Astrocyte (in vitro differentiated cells and primary cell): Measurements from ENCODE around the gene PPP2R3C. TPM values are rescaled to one million over a fixed set of nuclear protein-coding genes. Genes with fewer than 3 reads are reported as not detected.

ENCODE experiments used
- DNase-seq: peaks from one replicate; pipeline ENCODE4 v3.0.0-alpha.2; 2010; ENCODE audit warnings: low read depth
- FAIRE-seq: peaks from 2 replicates; lab custom pipeline; 2011; peaks lifted over from hg19 to GRCh38; lab: Jason Lieb, UNC
- H2AFZ ChIP-seq: 2 replicates; pipeline ENCODE4 v1.6.0; 2012; ENCODE audit warnings: low read depth, low read length, inconsistent platforms
- H3K27ac ChIP-seq: 2 replicates; pipeline ENCODE4 v1.5.1; 2011; ENCODE audit warnings: low read depth, low read length, inconsistent platforms
- H3K27me3 ChIP-seq: 2 replicates; pipeline ENCODE4 v1.6.0; 2011; ENCODE audit warnings: low read length, inconsistent platforms; ENCODE audit not compliant: insufficient read depth
- H3K36me3 ChIP-seq: 2 replicates; pipeline ENCODE4 v1.5.1; 2011; ENCODE audit warnings: low read length, inconsistent platforms; ENCODE audit not compliant: insufficient read depth
- H3K4me1 ChIP-seq: 2 replicates; pipeline ENCODE4 v1.5.1; 2011; ENCODE audit warnings: low read length, inconsistent platforms; ENCODE audit not compliant: insufficient read depth
- H3K4me2 ChIP-seq: 2 replicates; pipeline ENCODE4 v1.6.0; 2012; ENCODE audit warnings: low read length, inconsistent platforms
- H3K4me3 ChIP-seq: 2 replicates; pipeline ENCODE4 v1.5.1; 2011; ENCODE audit warnings: low read depth, mild to moderate bottlenecking, low read length, inconsistent platforms; ENCODE audit not compliant: insufficient read depth
- H3K79me2 ChIP-seq: 2 replicates; pipeline ENCODE4 v1.6.0; 2012; ENCODE audit warnings: mild to moderate bottlenecking, low read length, inconsistent platforms; ENCODE audit not compliant: insufficient read depth
- H3K9ac ChIP-seq: 2 replicates; pipeline ENCODE4 v1.6.0; 2012; ENCODE audit warnings: mild to moderate bottlenecking, low read length, inconsistent platforms
- H3K9me3 ChIP-seq: 2 replicates; pipeline ENCODE4 v1.5.1; 2012; ENCODE audit warnings: low read depth, mild to moderate bottlenecking, low read length, inconsistent platforms; ENCODE audit not compliant: insufficient read depth
- H4K20me1 ChIP-seq: 2 replicates; pipeline ENCODE4 v1.6.0; 2012; ENCODE audit warnings: low read length, inconsistent platforms; ENCODE audit not compliant: insufficient read depth
- H3K27ac Mint-ChIP-seq: one replicate; pipeline ENCODE4 v1.8.0; 2021; ENCODE audit warnings: mild to moderate bottlenecking, mixed read lengths; ENCODE audit not compliant: unreplicated experiment
- H3K27me3 Mint-ChIP-seq: one replicate; pipeline ENCODE4 v1.8.0; 2021; ENCODE audit warnings: low read depth, mixed read lengths; ENCODE audit not compliant: unreplicated experiment
- H3K36me3 Mint-ChIP-seq: one replicate; pipeline ENCODE4 v1.8.0; 2021; ENCODE audit warnings: low read depth, mixed read lengths; ENCODE audit not compliant: unreplicated experiment
- H3K4me1 Mint-ChIP-seq: one replicate; pipeline ENCODE4 v1.8.0; 2021; ENCODE audit warnings: low read depth, mixed read lengths; ENCODE audit not compliant: unreplicated experiment
- H3K4me3 Mint-ChIP-seq: one replicate; pipeline ENCODE4 v1.8.0; 2021; ENCODE audit warnings: mild to moderate bottlenecking, moderate library complexity, mixed read lengths; ENCODE audit not compliant: unreplicated experiment
- H3K9me3 Mint-ChIP-seq: one replicate; pipeline ENCODE4 v1.8.0; 2021; ENCODE audit warnings: mild to moderate bottlenecking, mixed read lengths; ENCODE audit not compliant: unreplicated experiment
- EZH2 ChIP-seq: IDR thresholded peaks from 2 replicates; pipeline ENCODE4 v1.6.1; 2012; ENCODE audit warnings: mild to moderate bottlenecking, low read length, inconsistent platforms; ENCODE audit not compliant: insufficient read depth
- total RNA-seq: library from RNA; stranded (reverse); gene quantifications from 2 replicates; pipeline ENCODE4 v1.2.1, GENCODE V29; 2021
- TF ChIP-seq, protein P1 (sequence below): IDR thresholded peaks from 2 replicates; pipeline ENCODE4 v1.5.1; 2011; ENCODE audit warnings: low read depth, mild to moderate bottlenecking, inconsistent platforms, low read length, moderate library complexity; ENCODE audit not compliant: insufficient read depth

Gene PPP2R3C
- total RNA-seq, 1 donor from 2014 or later = 28.3 TPM

DNA sequence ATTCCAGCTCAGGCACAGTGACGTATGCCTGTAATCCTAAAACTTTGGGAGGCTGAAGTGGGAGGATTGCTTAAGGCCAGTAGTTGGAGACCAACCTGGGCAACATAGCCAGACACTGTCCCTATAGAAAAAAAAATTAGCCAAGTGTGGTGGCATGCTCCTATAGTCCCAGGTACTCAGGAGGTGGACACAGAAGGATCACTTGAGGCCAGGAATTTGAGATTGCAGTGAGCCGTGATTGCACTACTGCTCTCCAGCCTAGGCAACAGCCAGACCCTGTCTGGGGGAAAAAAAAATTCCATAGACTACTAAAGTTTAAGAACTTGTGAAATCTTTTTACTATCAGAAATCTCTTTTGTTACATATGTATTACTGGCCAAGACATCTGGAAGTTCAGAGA is 69.2 kb downstream of the PPP2R3C start:
- H3K9ac ChIP-seq = no peak overlapping the region
- H3K4me2 ChIP-seq = no peak overlapping the region
- peaks cover 11% of the 10 kb centered on the region for H4K20me1 ChIP-seq
- no peaks in the 10 kb centered on the region for H3K9me3 ChIP-seq
- H3K27me3 Mint-ChIP-seq = no peaks in the 10 kb centered on the region
- peaks cover 4% of the 10 kb centered on the region for H3K36me3 Mint-ChIP-seq
- peaks cover 16% of the 10 kb centered on the region for H3K36me3 ChIP-seq
- H3K4me1 ChIP-seq = peaks cover 3% of the 10 kb centered on the region
- no peak overlapping the region for H3K4me3 ChIP-seq
- H3K27ac Mint-ChIP-seq = no peak overlapping the region
- DNase-seq (no peak), FAIRE-seq (no peak)
- H3K79me2 ChIP-seq = peaks cover 47% of the 10 kb centered on the region
- no peak overlapping the region for H2AFZ ChIP-seq
- TF ChIP-seq EZH2 = no peak
- TF ChIP-seq, protein P1, sequence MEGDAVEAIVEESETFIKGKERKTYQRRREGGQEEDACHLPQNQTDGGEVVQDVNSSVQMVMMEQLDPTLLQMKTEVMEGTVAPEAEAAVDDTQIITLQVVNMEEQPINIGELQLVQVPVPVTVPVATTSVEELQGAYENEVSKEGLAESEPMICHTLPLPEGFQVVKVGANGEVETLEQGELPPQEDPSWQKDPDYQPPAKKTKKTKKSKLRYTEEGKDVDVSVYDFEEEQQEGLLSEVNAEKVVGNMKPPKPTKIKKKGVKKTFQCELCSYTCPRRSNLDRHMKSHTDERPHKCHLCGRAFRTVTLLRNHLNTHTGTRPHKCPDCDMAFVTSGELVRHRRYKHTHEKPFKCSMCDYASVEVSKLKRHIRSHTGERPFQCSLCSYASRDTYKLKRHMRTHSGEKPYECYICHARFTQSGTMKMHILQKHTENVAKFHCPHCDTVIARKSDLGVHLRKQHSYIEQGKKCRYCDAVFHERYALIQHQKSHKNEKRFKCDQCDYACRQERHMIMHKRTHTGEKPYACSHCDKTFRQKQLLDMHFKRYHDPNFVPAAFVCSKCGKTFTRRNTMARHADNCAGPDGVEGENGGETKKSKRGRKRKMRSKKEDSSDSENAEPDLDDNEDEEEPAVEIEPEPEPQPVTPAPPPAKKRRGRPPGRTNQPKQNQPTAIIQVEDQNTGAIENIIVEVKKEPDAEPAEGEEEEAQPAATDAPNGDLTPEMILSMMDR = no peak
- no peaks in the 10 kb centered on the region for H3K27me3 ChIP-seq
- H3K4me3 Mint-ChIP-seq = no peak overlapping the region
- H3K27ac ChIP-seq = no peak overlapping the region
- H3K9me3 Mint-ChIP-seq = no peaks in the 10 kb centered on the region
- H3K4me1 Mint-ChIP-seq = peaks cover 14% of the 10 kb centered on the region

GRCh38 chr14:35051796-35052195 is 70.0 kb downstream of the PPP2R3C start:
- H3K4me1 Mint-ChIP-seq = peaks cover 14% of the 10 kb centered on the region
- H3K4me3 Mint-ChIP-seq = no peak overlapping the region
- Histone ChIP-seq H3K9me3 (no peaks in the 10 kb centered on the region), H3K27ac (no peak overlapping the region), H3K79me2 (peaks cover 45% of the 10 kb centered on the region), H4K20me1 (peaks cover 12% of the 10 kb centered on the region), H3K27me3 (no peaks in the 10 kb centered on the region), H3K4me3 (no peak overlapping the region), H3K9ac (no peak overlapping the region), H3K36me3 (peaks cover 14% of the 10 kb centered on the region), H3K4me2 (no peak overlapping the region), H3K4me1 (peaks cover 3% of the 10 kb centered on the region), H2AFZ (no peak overlapping the region)
- no peaks in the 10 kb centered on the region for H3K36me3 Mint-ChIP-seq
- FAIRE-seq = no peak
- H3K27me3 Mint-ChIP-seq = no peaks in the 10 kb centered on the region
- no peaks in the 10 kb centered on the region for H3K9me3 Mint-ChIP-seq
- TF ChIP-seq, protein P1 = no peak
- TF ChIP-seq EZH2 = no peak
- no peak overlapping the region for H3K27ac Mint-ChIP-seq
- DNase-seq = peak; percentile 32

DNA sequence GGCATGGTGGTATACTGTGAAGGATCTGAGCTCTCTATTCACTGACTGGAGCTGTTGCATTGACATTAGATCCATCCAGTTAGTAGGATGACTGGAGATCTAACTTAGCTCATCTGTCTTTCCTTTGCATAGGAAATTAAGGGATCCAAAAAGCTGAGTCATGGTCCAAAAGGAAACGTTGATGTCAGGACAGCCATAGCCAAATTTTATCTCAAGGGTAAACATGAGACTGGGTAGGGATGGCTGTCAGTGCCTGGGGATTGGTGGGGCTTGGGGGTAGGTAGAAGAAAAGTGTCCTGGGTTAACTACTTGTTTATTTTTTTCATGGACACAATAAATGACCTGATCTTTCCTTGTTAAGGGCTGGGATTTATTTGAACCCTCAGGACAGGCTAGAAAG is 71.1 kb downstream of the PPP2R3C start:
- H3K9me3 Mint-ChIP-seq = no peaks in the 10 kb centered on the region
- H3K4me3 Mint-ChIP-seq = no peak overlapping the region
- peak; percentile 62 for DNase-seq
- H3K27me3 Mint-ChIP-seq = no peaks in the 10 kb centered on the region
- Histone ChIP-seq H3K4me3 (no peak overlapping the region), H2AFZ (no peak overlapping the region), H3K27me3 (no peaks in the 10 kb centered on the region), H3K4me2 (peak overlapping the region; percentile 15), H3K9me3 (no peaks in the 10 kb centered on the region), H3K27ac (peak overlapping the region; percentile 42), H4K20me1 (peaks cover 12% of the 10 kb centered on the region), H3K4me1 (peaks cover 3% of the 10 kb centered on the region), H3K9ac (no peak overlapping the region), H3K79me2 (peaks cover 40% of the 10 kb centered on the region), H3K36me3 (peaks cover 11% of the 10 kb centered on the region)
- TF ChIP-seq, protein P1 = no peak
- TF ChIP-seq EZH2 = no peak
- no peaks in the 10 kb centered on the region for H3K36me3 Mint-ChIP-seq
- no peak for FAIRE-seq
- H3K27ac Mint-ChIP-seq = peak overlapping the region; percentile 78
- H3K4me1 Mint-ChIP-seq = peaks cover 11% of the 10 kb centered on the region
